HUDEP-2 (cell line): ENCODE results near the gene FKBP2.
"Not testable (repeated sequence)": the region's sequence is repeated elsewhere in the genome, so short reads cannot be mapped to it uniquely, and the experiment has no call there.

Experiments used
- DNase-seq, 76 experiments: peaks; one replicate each; lab custom pipeline; 2025; ENCODE audit not compliant: unreplicated experiment in 76 of 76; lab: John Stamatoyannopoulos, UW

The FKBP2 gene

DNA sequence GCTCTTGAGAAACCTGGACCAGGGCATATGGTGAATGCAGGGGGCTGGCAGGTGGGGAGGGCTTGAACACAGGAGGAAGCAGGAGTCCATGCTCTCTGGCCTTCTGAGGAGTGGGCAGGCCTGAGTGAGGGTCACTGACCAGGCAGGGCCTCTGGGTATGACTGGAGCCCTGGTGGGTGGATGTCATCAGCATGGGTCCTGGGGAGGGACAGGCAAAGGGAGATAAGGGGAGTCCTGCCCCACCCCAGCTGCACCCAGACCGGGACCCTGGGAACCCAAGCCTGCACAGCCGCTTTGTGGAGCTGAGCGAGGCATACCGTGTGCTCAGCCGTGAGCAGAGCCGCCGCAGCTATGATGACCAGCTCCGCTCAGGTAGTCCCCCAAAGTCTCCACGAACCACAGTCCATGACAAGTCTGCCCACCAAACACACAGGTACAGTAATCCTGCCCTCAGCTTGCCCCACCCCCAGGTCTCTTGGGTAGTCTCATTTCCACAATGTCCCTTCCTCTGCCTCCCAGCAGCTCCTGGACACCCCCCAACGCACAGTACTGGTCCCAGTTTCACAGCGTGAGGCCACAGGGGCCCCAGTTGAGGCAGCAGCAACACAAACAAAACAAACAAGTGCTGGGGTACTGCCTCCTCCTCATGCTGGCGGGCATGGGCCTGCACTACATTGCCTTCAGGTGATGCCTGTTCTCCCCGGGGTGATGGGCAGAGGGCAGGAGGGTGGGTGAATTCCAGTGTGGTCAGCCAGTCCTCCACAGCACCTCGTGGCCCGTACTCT is 8.5 kb upstream of the FKBP2 start:
- peak in 1 of 76 experiments; percentile 21 for DNase-seq

DNA sequence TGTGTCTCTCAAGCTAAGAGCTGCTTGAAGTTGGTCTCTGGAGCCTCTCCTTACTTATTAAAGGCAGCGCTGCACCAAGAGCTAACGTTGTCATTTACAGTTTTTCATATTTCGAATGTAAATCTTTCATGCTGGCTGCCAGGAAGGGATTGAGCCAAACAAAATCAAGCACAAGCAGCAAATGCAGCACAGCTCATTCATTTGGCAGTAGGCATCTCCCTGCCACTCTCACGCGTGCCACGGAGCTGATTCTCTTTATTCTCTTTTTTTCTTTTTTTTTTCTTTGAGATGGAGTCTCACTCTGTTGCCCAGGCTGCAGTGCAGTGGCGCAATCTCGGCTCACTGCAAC is 8.0 kb upstream of the FKBP2 start:
- no peak for DNase-seq

DNA sequence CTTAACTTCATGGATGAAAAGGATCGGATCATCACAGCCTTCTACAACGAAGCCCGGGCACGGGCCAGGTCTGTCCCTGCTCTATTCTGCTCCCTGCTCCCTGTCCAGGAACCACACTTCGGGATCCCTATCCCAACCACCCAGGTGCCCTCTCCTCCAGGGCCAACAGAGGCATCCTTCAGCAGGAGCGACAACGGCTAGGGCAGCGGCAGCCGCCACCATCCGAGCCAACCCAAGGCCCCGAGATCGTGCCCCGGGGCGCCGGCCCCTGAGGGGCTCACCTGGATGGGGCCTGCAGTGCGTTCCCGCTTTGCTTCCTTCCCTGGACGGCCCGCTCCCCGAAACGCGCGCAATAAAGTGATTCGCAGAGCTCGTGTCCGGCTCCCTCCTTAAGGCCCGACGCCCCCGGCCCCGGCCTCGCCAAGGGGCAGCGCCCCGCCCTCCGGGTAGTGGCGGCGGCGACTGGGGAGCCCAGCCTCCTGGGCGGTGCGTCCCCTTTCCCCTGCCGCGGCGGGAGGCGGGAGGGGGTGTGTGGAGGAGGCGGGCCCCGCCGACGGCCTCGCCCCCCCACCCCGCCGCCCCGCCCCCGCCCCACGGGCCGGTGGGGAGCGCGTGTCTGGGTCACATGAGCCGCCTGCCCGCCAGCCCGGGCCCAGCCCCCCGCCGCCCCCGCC is 6.8 kb upstream of the FKBP2 start, which contains the start of gene VEGFB:
Gene VEGFB (plus strand): TSS at position 672 of the 674 bp plus-strand sequence. CDS start 250 bp downstream, outside the sequence.
- DNase-seq = peak in 24 of 76 experiments; percentile 6 to 49 (median 30)

DNA sequence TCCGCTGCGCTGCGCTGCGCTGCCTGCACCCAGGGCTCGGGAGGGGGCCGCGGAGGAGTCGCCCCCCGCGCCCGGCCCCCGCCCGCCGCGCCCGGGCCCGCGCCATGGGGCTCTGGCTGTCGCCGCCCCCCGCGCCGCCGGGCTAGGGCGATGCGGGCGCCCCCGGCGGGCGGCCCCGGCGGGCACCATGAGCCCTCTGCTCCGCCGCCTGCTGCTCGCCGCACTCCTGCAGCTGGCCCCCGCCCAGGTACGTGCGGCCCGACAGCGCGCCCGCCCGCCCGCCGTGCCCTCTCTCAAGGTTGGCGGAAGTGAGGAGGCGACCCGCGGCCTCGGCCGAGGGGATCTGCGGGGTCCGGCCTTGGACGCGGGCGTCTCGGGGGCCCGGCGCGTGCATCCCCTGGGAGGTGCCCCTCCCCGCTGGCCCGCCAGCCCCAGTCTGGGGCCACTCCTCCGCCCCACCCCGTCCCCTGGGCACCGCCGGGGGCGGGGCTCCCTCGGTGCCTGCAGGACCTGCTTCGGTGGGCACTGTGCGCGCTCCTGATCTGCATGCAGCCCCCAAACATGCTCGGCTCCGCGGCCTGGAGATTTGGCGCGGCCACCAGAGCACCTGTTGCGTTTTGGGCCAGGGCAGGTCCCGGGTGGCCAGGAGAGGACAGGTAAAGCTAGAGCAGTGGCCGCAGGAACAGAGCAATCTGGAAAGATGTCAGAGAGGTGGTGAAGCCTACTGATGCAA is 6.1 kb upstream of the FKBP2 start:
- DNase-seq = peak in 25 of 76 experiments; percentile 13 to 67 (median 36)

- DNase-seq = no peak
These were observed 5.3 kb upstream of the FKBP2 start for GRCh38 chr11:64235437-64236161.

DNA sequence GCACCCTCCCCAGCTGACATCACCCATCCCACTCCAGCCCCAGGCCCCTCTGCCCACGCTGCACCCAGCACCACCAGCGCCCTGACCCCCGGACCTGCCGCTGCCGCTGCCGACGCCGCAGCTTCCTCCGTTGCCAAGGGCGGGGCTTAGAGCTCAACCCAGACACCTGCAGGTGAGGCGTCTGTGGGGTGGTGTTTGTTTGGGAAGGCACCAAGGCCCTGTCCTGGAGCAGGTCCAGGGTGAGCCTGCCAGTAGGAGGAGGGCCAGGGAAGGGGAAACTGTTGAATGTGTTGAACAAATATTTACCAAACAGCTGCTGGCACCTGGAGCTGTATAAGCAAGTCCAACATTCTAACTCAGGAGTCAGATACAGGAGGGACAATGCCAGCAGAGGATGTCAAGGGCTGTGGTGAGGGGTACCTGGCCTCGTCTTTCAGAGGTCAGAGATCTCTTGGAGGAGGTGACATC is 3.4 kb upstream of the FKBP2 start:
- DNase-seq = no peak

GRCh38 chr11:64238076-64238475 is 2.8 kb upstream of the FKBP2 start:
- no peak for DNase-seq

DNA sequence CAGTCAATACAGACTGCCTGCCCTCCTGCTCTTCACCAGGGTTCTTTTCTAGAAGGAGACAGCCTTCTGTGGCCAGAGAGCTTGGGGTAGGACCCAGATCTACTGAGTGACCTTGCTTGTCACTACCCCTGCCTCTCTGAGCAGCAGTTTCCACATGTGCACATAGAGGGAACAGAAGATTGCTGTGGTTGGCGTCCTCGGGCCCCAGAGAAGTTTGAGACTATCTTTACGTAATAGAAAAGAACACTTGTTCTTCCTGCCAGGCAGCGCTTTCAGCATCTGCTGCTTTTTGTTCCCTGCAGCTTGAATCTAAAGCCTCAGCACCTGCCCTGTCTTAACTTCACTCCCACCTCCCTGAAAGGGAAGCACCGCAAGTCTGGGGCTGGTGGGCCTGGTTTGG is 1.9 kb upstream of the FKBP2 start:
- no peak for DNase-seq

DNA sequence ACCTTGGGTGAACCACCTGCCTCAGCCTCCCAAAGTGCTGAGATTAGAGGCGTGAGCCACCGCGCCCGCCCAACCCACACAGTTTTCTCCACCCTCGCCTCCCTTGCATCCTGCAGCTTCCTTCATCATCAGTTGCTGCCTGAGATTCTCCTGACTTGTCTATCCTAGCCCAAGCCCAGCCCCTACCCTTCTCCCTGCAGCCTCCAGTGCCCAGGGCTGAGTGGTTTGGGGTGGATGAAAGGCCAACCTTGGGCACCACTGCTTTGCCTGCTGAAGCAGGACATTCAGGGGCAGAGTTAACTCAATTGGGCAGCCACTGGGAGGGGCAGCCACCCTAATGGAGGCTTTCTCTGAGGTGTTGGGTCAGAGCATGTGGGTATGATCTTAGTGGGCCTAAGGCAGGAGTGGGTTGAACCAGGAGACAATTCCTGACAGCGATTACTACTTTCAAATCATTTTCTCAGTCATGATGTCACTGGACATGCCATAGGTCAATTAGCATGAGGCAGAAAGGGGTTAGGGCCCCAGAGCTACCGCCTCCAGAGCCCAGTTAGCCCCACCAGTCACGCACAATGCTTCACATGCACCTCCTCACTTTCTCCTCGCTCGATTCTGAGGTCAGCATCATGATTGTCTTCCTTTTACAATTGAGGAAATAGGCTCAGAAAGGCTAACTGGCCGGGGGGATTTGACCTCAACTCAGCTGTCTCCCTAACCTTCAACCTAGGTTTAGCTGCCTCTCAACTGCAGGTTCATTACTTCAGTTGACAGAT is 1.0 kb upstream of the FKBP2 start:
- DNase-seq = no peak

DNA sequence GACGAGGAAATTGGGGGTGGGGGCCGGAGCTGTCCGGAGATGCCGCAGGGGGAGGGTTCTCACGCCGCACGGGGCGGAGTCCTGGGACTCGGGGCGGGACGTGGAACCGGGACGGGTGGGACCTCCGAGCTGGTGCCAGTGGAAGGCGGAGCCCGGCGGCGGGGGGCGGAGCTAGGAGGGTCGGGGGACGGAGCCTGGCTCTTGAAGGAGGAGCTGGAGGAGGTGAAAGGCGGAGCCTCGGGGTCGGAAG is 271 bp downstream of the FKBP2 start:
- DNase-seq = peak in 73 of 76 experiments; percentile 65 to 100 (median 99)

GRCh38 chr11:64241491-64242374 is 838 bp downstream of the FKBP2 start:
- DNase-seq = peak in 32 of 76 experiments; percentile 12 to 98 (median 34)

- DNase-seq = no peak
These were observed 2.5 kb downstream of the FKBP2 start for GRCh38 chr11:64243236-64243854.

- no peak for DNase-seq
These were observed 3.2 kb downstream of the FKBP2 start for GRCh38 chr11:64244107-64244506.

- no peak for DNase-seq
These were observed 4.1 kb downstream of the FKBP2 start for GRCh38 chr11:64244966-64245365.

GRCh38 chr11:64245401-64245796 is 4.5 kb downstream of the FKBP2 start:
- DNase-seq = peak in 7 of 76 experiments; percentile 16 to 34 (median 25)

- DNase-seq = peak in 66 of 76 experiments; percentile 14 to 81 (median 59)
These were observed 5.1 kb downstream of the FKBP2 start for GRCh38 chr11:64245797-64246620.

DNA sequence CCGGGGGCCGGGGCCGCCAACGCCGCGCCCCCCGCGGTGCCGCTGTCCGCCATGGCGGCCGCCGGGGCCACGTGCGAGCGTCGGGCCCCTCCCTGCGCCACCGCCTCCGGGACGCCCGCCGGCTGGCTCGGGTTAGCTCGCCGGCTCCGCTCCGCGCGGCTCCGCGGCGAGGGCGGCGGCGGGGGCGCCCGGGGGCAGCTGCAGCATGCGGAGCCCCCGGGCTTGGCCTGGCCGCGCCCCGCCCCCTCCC is 5.7 kb downstream of the FKBP2 start:
- DNase-seq = not testable (repeated sequence)
